SK-N-SH treated with all-trans-retinoic acid at 6 μM for 48 hours (cell line): Measurements from ENCODE around the gene DAPL1.

Experiments used
- ATAC-seq: fragments of 200-7000 bp; cut with Tn5 transposase; 3 replicates; pipeline ENCODE4 v1.9.1; 2020; ENCODE audit warnings: mild to moderate bottlenecking, moderate library complexity
- ARNTL ChIP-seq: fragments of 450-650 bp; formaldehyde crosslinking; IDR thresholded peaks from 2 replicates; pipeline ENCODE4 v1.5.0; 2020; ENCODE audit warnings: low read depth, mild to moderate bottlenecking, moderate library complexity, borderline replicate concordance
- BACH2 ChIP-seq: fragments of 250-450 bp; sonication (Bioruptor Pico); IDR thresholded peaks from 2 replicates; pipeline ENCODE4 v1.9.0; 2021; ENCODE audit warnings: mild to moderate bottlenecking, borderline replicate concordance
- CREB5 ChIP-seq: fragments of 250-450 bp; sonication (Bioruptor Pico); IDR thresholded peaks from 2 replicates; pipeline ENCODE4 v1.5.1; 2020; ENCODE audit warnings: low read depth, mild to moderate bottlenecking, moderate library complexity
- CSDC2 ChIP-seq: fragments of 250-450 bp; sonication (Bioruptor Pico); IDR thresholded peaks from 2 replicates; pipeline ENCODE4 v1.5.0; 2020; ENCODE audit warnings: mild to moderate bottlenecking, moderate library complexity
- ESRRG ChIP-seq: fragments of 250-450 bp; sonication (Bioruptor Pico); IDR thresholded peaks from 2 replicates; pipeline ENCODE4 v1.6.1; 2021; ENCODE audit warnings: mild to moderate bottlenecking
- ISL1 ChIP-seq: fragments of 250-450 bp; sonication (Bioruptor Pico); IDR thresholded peaks from 2 replicates; pipeline ENCODE4 v2.1.2; 2022; ENCODE audit warnings: mild to moderate bottlenecking, moderate library complexity
- PPARA ChIP-seq: fragments of 250-450 bp; sonication (Bioruptor Pico); IDR thresholded peaks from 2 replicates; pipeline ENCODE4 v1.5.0; 2020; ENCODE audit warnings: mild to moderate bottlenecking, borderline replicate concordance
- SNAI2 ChIP-seq: fragments of 250-450 bp; sonication (Bioruptor Pico); IDR thresholded peaks from 2 replicates; pipeline ENCODE4 v1.5.0; 2020; ENCODE audit warnings: mild to moderate bottlenecking, moderate library complexity
- TCF4 ChIP-seq: fragments of 250-450 bp; sonication (Bioruptor Pico); IDR thresholded peaks from 2 replicates; pipeline ENCODE4 v1.8.0; 2021; ENCODE audit warnings: mild to moderate bottlenecking, moderate library complexity, borderline replicate concordance
- TOX ChIP-seq: fragments of 250-450 bp; sonication (Bioruptor Pico); IDR thresholded peaks from 2 replicates; pipeline ENCODE4 v1.8.0; 2021; ENCODE audit warnings: mild to moderate bottlenecking, moderate library complexity, borderline replicate concordance
- ZC3H10 ChIP-seq: fragments of 250-450 bp; sonication (Bioruptor Pico); IDR thresholded peaks from 2 replicates; pipeline ENCODE4 v1.5.1; 2021; ENCODE audit warnings: mild to moderate bottlenecking, moderate library complexity
- ZFP3 ChIP-seq: fragments of 250-450 bp; sonication (Bioruptor Pico); IDR thresholded peaks from 2 replicates; pipeline ENCODE4 v1.5.0; 2020; ENCODE audit warnings: mild to moderate bottlenecking, moderate library complexity
- ZFP30 ChIP-seq: fragments of 450-650 bp; formaldehyde crosslinking; IDR thresholded peaks from 2 replicates; pipeline ENCODE4 v1.5.0; 2022; ENCODE audit warnings: mild to moderate bottlenecking, moderate library complexity
- ZNF565 ChIP-seq: fragments of 450-650 bp; formaldehyde crosslinking; conservative IDR thresholded peaks from 2 replicates; pipeline ENCODE4 v1.5.0; 2020; ENCODE audit warnings: low read depth, mild to moderate bottlenecking, moderate library complexity
- ZNF70 ChIP-seq: fragments of 450-650 bp; formaldehyde crosslinking; IDR thresholded peaks from 2 replicates; pipeline ENCODE4 v1.5.0; 2020; ENCODE audit warnings: mild to moderate bottlenecking, moderate library complexity
- TF ChIP-seq, protein P1 (sequence below): fragments of 250-450 bp; sonication (Bioruptor Pico); IDR thresholded peaks from 2 replicates; pipeline ENCODE4 v1.5.1; 2021; ENCODE audit warnings: mild to moderate bottlenecking, moderate library complexity
- TF ChIP-seq, protein P2 (sequence below): fragments of 250-450 bp; sonication (Bioruptor Pico); IDR thresholded peaks from 2 replicates; pipeline ENCODE4 v1.8.0; 2020; ENCODE audit warnings: mild to moderate bottlenecking, moderate library complexity, borderline replicate concordance
- TF ChIP-seq, protein P3 (sequence below): fragments of 250-450 bp; sonication (Bioruptor Pico); IDR thresholded peaks from 2 replicates; pipeline ENCODE4 v1.5.0; 2020; ENCODE audit warnings: mild to moderate bottlenecking, moderate library complexity

The DAPL1 gene

GRCh38 chr2:158788951-158789350, 6.2 kb upstream of the DAPL1 start:
- no peak for ATAC-seq
- no peak for TF ChIP-seq TCF4 (CRISPR knock-in tag)
- no peak for TF ChIP-seq CREB5
- TF ChIP-seq, protein P1, sequence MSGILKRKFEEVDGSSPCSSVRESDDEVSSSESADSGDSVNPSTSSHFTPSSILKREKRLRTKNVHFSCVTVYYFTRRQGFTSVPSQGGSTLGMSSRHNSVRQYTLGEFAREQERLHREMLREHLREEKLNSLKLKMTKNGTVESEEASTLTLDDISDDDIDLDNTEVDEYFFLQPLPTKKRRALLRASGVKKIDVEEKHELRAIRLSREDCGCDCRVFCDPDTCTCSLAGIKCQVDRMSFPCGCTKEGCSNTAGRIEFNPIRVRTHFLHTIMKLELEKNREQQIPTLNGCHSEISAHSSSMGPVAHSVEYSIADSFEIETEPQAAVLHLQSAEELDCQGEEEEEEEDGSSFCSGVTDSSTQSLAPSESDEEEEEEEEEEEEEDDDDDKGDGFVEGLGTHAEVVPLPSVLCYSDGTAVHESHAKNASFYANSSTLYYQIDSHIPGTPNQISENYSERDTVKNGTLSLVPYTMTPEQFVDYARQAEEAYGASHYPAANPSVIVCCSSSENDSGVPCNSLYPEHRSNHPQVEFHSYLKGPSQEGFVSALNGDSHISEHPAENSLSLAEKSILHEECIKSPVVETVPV (CRISPR knock-in tag) = no peak
- no peak for TF ChIP-seq ISL1 (CRISPR knock-in tag)
- no peak for TF ChIP-seq ZNF70 (CRISPR knock-in tag)
- TF ChIP-seq ARNTL (CRISPR knock-in tag) = no peak
- TF ChIP-seq ZNF565 (CRISPR knock-in tag) = no peak
- TF ChIP-seq PPARA = no peak

DNA sequence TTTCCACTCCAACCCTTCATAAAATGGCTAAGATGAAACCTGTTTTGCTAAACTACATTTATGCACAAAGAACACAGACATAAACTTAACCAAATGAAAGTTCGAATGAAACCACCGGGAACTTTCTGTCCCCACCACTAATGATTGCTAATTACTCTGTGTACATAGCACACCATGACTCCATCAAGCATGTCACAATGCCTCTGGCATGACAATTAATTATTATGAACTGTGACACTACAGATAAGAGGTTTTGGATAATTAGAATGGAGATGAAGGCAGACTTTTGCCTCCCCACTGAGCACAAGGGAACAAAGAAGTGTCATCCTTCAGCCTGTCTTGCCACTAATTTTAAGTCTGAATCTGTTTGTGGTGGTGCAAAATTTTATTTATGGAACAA, 1.5 kb downstream of the DAPL1 start:
- TF ChIP-seq CSDC2 (CRISPR knock-in tag) (no peak), PPARA (no peak), ZNF565 (CRISPR knock-in tag) (no peak)
- no peak for ATAC-seq

DNA sequence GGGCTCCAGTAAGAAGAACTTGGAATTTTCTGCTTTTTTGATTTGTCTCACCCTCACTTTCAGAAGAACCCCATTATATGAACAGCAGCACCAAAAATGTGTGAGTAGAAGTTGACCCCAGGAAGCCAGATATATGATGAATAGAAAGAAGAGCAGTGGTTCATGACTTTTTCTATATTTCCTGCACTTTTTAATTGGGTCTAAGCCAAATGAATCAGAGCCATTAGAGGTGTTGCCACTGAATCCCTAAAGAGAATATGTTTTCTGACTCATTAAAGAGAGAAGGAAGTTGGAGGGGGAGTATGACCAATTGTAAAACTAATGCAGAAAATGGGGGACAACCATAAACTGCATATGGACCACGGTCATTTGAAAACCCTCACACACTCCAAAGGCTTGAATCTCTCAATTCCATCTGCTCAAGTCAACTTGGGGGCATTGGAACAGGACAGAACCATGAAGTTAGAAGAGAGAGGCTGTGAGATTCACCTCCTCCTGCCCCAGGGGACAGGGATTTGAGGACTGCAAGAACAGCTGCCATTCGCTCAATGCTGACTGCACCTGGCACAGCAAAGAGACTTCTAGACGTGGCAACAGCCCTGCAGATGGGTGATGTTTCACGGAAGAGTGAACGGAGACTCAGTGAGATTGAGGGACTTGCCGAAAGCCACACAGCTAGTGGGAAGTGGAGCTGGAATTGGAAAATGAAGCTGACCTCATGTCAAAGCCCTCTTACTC, 3.0 kb downstream of the DAPL1 start:
- ATAC-seq = no peak

More for the DNA sequence above, 3.0 kb downstream of the DAPL1 start:
- TF ChIP-seq CSDC2 (CRISPR knock-in tag) (no peak), ESRRG (CRISPR knock-in tag) (no peak), ISL1 (CRISPR knock-in tag) (no peak), SNAI2 (CRISPR knock-in tag) (no peak), TOX (no peak), PPARA (no peak), ZNF565 (CRISPR knock-in tag) (no peak), ZFP3 (CRISPR knock-in tag) (no peak), BACH2 (CRISPR knock-in tag) (no peak), CREB5 (no peak), ZFP30 (CRISPR knock-in tag) (no peak), ZC3H10 (CRISPR knock-in tag) (no peak)
- TF ChIP-seq, protein P2, sequence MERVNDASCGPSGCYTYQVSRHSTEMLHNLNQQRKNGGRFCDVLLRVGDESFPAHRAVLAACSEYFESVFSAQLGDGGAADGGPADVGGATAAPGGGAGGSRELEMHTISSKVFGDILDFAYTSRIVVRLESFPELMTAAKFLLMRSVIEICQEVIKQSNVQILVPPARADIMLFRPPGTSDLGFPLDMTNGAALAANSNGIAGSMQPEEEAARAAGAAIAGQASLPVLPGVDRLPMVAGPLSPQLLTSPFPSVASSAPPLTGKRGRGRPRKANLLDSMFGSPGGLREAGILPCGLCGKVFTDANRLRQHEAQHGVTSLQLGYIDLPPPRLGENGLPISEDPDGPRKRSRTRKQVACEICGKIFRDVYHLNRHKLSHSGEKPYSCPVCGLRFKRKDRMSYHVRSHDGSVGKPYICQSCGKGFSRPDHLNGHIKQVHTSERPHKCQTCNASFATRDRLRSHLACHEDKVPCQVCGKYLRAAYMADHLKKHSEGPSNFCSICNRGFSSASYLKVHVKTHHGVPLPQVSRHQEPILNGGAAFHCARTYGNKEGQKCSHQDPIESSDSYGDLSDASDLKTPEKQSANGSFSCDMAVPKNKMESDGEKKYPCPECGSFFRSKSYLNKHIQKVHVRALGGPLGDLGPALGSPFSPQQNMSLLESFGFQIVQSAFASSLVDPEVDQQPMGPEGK = no peak
- TF ChIP-seq, protein P3, sequence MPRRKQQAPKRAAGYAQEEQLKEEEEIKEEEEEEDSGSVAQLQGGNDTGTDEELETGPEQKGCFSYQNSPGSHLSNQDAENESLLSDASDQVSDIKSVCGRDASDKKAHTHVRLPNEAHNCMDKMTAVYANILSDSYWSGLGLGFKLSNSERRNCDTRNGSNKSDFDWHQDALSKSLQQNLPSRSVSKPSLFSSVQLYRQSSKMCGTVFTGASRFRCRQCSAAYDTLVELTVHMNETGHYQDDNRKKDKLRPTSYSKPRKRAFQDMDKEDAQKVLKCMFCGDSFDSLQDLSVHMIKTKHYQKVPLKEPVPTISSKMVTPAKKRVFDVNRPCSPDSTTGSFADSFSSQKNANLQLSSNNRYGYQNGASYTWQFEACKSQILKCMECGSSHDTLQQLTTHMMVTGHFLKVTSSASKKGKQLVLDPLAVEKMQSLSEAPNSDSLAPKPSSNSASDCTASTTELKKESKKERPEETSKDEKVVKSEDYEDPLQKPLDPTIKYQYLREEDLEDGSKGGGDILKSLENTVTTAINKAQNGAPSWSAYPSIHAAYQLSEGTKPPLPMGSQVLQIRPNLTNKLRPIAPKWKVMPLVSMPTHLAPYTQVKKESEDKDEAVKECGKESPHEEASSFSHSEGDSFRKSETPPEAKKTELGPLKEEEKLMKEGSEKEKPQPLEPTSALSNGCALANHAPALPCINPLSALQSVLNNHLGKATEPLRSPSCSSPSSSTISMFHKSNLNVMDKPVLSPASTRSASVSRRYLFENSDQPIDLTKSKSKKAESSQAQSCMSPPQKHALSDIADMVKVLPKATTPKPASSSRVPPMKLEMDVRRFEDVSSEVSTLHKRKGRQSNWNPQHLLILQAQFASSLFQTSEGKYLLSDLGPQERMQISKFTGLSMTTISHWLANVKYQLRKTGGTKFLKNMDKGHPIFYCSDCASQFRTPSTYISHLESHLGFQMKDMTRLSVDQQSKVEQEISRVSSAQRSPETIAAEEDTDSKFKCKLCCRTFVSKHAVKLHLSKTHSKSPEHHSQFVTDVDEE (CRISPR knock-in tag) = no peak
- TF ChIP-seq, protein P1 (CRISPR knock-in tag) = no peak
